Naive thymus-derived CD4-positive, alpha-beta T cell (primary cell): Measurements from ENCODE around the gene GALR2. TPM values are rescaled to one million over a fixed set of nuclear protein-coding genes. Genes with fewer than 3 reads are reported as not detected.
A peak's percentile ranks its signal among the peaks of the same experiment; 100 is the strongest.

Experiments
- ATAC-seq: fragments of 150-1000 bp; cut with Tn5 transposase; 2 replicates; pipeline ENCODE4 v1.10.0; 2021; ENCODE audit warnings: mild to moderate bottlenecking, moderate library complexity
- CTCF ChIA-PET: fragments of 350-600 bp; sonication (Branson Sonifier 250); formaldehyde crosslinking; loops from one replicate; lab custom pipeline; 2021; ENCODE audit warnings: antibody characterized with exemption; lab: Charles Lee
- POLR2A ChIA-PET: fragments of 350-600 bp; sonication (Branson Sonifier 250); formaldehyde crosslinking; loops from one replicate; lab custom pipeline; 2021; ENCODE audit warnings: antibody characterized with exemption, inconsistent platforms; lab: Charles Lee
- DNase-seq, 9 donors: peaks; one replicate each; pipeline versions ENCODE4 v3.0.0 to v3.0.0-alpha.2; 2020 to 2022; ENCODE audit warnings: mixed read lengths in 1 of 9
- H3K27ac ChIP-seq: one replicate; pipeline ENCODE4 v1.7.0; 2013; ENCODE audit warnings: mild to moderate bottlenecking, low read depth, low read length, moderate library complexity
- H3K27me3 ChIP-seq, 2 donors: one replicate each; pipeline ENCODE4 v1.7.0; 2013; ENCODE audit warnings: low read length in 2 of 2, mild to moderate bottlenecking in 2 of 2, moderate library complexity in 2 of 2; ENCODE audit not compliant: control insufficient read depth in 2 of 2, insufficient read depth in 2 of 2
- H3K36me3 ChIP-seq, 3 experiments: 1 replicate in 2 of 3; 2 replicates in 1 of 3; pipeline ENCODE4 v1.7.0; 2013; ENCODE audit warnings: low read length in 3 of 3, mild to moderate bottlenecking in 3 of 3, moderate library complexity in 1 of 3; ENCODE audit not compliant: insufficient read depth in 3 of 3, control insufficient read depth in 2 of 3
- H3K4me1 ChIP-seq, 2 donors: one replicate each; pipeline ENCODE4 v1.7.0; 2013; ENCODE audit warnings: low read length in 2 of 2, mild to moderate bottlenecking in 2 of 2, moderate library complexity in 1 of 2; ENCODE audit not compliant: control insufficient read depth in 2 of 2, insufficient read depth in 2 of 2
- H3K4me3 ChIP-seq: 2 replicates; pipeline ENCODE4 v1.7.0; 2013; ENCODE audit warnings: mild to moderate bottlenecking, low read length
- H3K9me3 ChIP-seq, 3 experiments: 1 replicate in 2 of 3; 2 replicates in 1 of 3; pipeline ENCODE4 v1.7.0; 2013; ENCODE audit warnings: low read length in 3 of 3; ENCODE audit not compliant: control insufficient read depth in 2 of 3
- H3K27ac Mint-ChIP-seq, 9 donors: one replicate each; pipeline ENCODE4 v1.8.0; 2020 to 2022; ENCODE audit warnings: mixed read lengths in 9 of 9, mild to moderate bottlenecking in 8 of 9, moderate library complexity in 5 of 9, inconsistent platforms in 2 of 9
- H3K27me3 Mint-ChIP-seq, 5 donors: one replicate each; pipeline ENCODE4 v1.8.0; 2021 to 2022; ENCODE audit warnings: mixed read lengths in 5 of 5, mild to moderate bottlenecking in 1 of 5
- H3K36me3 Mint-ChIP-seq, 5 donors: one replicate each; pipeline ENCODE4 v1.8.0; 2020 to 2022; ENCODE audit warnings: mixed read lengths in 5 of 5, mild to moderate bottlenecking in 3 of 5, inconsistent platforms in 1 of 5
- H3K4me1 Mint-ChIP-seq, 7 donors: one replicate each; pipeline ENCODE4 v1.8.0; 2020 to 2022; ENCODE audit warnings: mixed read lengths in 7 of 7, mild to moderate bottlenecking in 3 of 7, inconsistent platforms in 1 of 7
- H3K4me3 Mint-ChIP-seq, 10 donors: one replicate each; pipeline ENCODE4 v1.8.0; 2020 to 2022; ENCODE audit warnings: mild to moderate bottlenecking in 10 of 10, mixed read lengths in 10 of 10, moderate library complexity in 6 of 10, inconsistent platforms in 2 of 10
- H3K9me3 Mint-ChIP-seq, 11 donors: one replicate each; pipeline ENCODE4 v1.8.0; 2020 to 2022; ENCODE audit warnings: mixed read lengths in 11 of 11, mild to moderate bottlenecking in 4 of 11, inconsistent platforms in 1 of 11, moderate library complexity in 1 of 11
- intact Hi-C, 2 donors: fragments of 100-400 bp; cut with micrococcal nuclease; formaldehyde crosslinking; loops; one replicate each; pipeline ENCODE4 v1.15.1; 2023
- polyA plus RNA-seq, 2 donors: library from polyadenylated mRNA; unstranded; fragments of 300-500 nt; fragmentation: Illumina TruSeq; gene quantifications; one replicate each; pipeline ENCODE4 v1.2.3, GENCODE V29; 2021
- total RNA-seq, 6 experiments: library from RNA in 5 of 6; stranded (reverse) in 5 of 6; gene quantifications; 1 replicate in 5 of 6; 2 replicates in 1 of 6; pipeline ENCODE4 v1.2.3 and lab custom pipeline; 2021 to 2026

The GALR2 gene
- total and polyA plus RNA-seq, 7 experiments from 2014 or later: 0.13 to 1.2 (median 1.0) TPM; not detected in 4

GRCh38 chr17:76090517-76091129, 16.0 kb downstream of the GALR2 start:
- peaks cover 0 to 31% (median 6%) of the 10 kb centered on the region in 5 donors for H3K36me3 Mint-ChIP-seq
- ATAC-seq (no peak), DNase-seq (no peak)
- CTCF ChIA-PET: no interaction called here
- no peaks in the 10 kb centered on the region for H3K27me3 Mint-ChIP-seq
- no peaks in the 10 kb centered on the region for H3K4me1 ChIP-seq
- H3K9me3 ChIP-seq: no peaks in the 10 kb centered on the region
- peaks cover 0 to 3% (median 0%) of the 10 kb centered on the region in 11 donors for H3K9me3 Mint-ChIP-seq
- intact Hi-C loops: no loop called here
- H3K36me3 ChIP-seq: peaks cover 7 to 99% (median 25%) of the 10 kb centered on the region in 3 experiments
- peaks cover 0 to 11% (median 6%) of the 10 kb centered on the region in 7 donors for H3K4me1 Mint-ChIP-seq
- no peaks in the 10 kb centered on the region for H3K27me3 ChIP-seq
- no peak overlapping the region for H3K4me3 Mint-ChIP-seq
- no peak overlapping the region for H3K4me3 ChIP-seq
- POLR2A ChIA-PET: interaction anchor here (0.6 to 3.5 kb wide), 3 partner anchors 10 to 214 kb away, joined by 3 to 13 read pairs (median 4); partner anchors contain the start of gene EXOC7
- peak overlapping the region in 1 of 9 donors; percentile 88 for H3K27ac Mint-ChIP-seq
- no peak overlapping the region for H3K27ac ChIP-seq

DNA sequence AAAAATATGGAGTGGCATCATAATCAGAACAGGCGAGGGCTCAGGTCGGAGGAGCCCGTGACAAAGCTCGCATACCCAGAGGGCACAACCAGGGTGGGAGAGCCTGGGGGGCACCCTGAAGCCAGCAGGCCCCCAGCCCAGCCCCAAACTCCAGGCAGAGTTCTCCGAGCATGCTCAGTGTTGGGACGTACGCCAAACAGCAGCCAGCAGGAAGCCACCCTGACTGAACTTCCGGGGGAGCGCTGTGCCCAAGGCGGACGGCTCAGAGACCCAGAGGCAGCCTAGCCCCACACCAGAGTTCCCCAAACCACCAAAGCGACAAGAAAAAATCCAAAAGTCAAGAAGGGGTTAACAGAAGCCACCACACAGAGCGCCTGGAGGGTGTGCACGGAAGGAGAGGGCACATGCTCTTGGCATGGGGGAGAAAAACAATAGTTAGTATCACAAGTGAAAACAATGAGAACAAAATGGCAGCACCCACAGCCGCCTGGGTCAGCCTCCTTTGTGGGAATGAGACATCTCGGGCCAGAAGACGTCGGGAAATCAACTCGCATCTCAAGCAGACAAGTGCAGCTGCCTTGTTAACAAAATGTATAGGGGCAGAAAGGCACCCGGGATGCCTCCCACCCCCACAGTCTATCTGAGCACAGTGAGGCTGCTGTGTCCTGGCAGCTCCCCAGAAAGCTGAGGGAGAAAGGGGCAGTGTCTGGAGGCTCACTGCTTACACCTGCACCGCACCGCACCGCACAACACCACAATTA, 17.1 kb downstream of the GALR2 start:
- DNase-seq: peak in 3 of 9 donors; percentile 23 to 50 (median 39)
- H3K36me3 ChIP-seq: peaks cover 10 to 96% (median 26%) of the 10 kb centered on the region in 3 experiments
- H3K27ac Mint-ChIP-seq: peak overlapping the region; percentile 76 to 93 (median 90)
- intact Hi-C loops: no loop called here
- peak overlapping the region; percentile 50 for H3K27ac ChIP-seq
- peaks cover 3 to 35% (median 9%) of the 10 kb centered on the region in 5 donors for H3K36me3 Mint-ChIP-seq
- H3K9me3 Mint-ChIP-seq: peaks cover 0 to 3% (median 0%) of the 10 kb centered on the region in 11 donors
- H3K27me3 ChIP-seq: no peaks in the 10 kb centered on the region
- H3K4me3 ChIP-seq: no peak overlapping the region
- no peaks in the 10 kb centered on the region for H3K27me3 Mint-ChIP-seq
- H3K4me1 ChIP-seq: no peaks in the 10 kb centered on the region
- ATAC-seq: peak; percentile 71
- peak overlapping the region in 9 of 10 donors; percentile 35 to 75 (median 70) for H3K4me3 Mint-ChIP-seq
- POLR2A ChIA-PET: interaction anchor here (1.5 to 3.5 kb wide), 2 partner anchors 11 to 12 kb away, joined by 7 to 13 read pairs; partner anchors contain the start of gene EXOC7
- CTCF ChIA-PET: interaction anchor here (0.7 to 0.9 kb wide), 2 partner anchors 76 to 306 kb away, joined by 3 read pairs; no protein-coding TSS in a partner anchor
- H3K9me3 ChIP-seq: no peaks in the 10 kb centered on the region
- H3K4me1 Mint-ChIP-seq: peaks cover 0 to 11% (median 9%) of the 10 kb centered on the region in 7 donors

DNA sequence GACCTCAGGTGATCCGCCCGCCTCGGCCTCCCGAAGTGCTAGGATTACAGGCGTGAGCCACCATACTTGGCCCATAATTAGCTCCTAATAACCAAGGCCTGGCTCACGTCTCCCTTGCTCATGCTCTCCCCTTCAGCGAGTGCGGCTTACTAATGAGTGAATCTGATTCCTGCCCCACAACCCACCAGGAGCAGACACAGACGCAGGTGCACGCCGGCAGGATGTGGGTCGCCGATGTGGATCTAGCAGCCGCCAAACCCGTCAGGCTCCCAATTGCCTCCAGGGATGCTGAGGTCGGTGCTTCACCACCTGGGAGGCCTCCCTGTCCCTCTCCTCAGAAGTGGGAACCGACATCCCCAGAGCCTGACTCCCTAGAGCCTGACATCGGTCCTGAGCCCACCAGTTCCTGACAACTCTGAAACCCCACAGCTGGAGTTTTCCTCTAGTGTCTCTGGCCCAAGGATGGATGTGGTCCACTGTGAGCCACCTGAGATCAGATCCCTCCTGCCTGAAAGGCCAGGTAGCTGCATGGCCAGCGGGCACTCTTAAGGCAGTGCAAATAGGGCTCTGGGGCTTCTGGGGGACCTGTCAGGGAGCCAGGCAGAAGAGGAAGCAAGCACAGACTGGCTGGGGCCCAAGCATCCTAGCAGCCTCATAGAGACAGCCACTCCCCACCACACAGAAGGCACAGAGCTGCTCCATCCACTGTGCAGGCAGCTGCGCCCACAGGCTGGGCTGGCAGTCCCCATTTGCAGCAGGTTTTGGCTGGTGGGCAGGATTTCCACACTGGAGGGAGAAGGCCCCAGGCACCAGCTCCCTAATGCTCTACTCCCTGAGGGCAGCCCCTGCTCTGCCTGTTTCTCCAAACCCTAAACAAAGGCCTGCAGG, 18.2 kb downstream of the GALR2 start:
- DNase-seq (no peak), ATAC-seq (no peak)
- H3K36me3 Mint-ChIP-seq: peaks cover 3 to 41% (median 10%) of the 10 kb centered on the region in 5 donors
- CTCF ChIA-PET: interaction anchor here (0.7 kb wide), 1 partner anchor 77 kb away, joined by 3 read pairs; no protein-coding TSS in a partner anchor
- intact Hi-C loops: no loop called here
- H3K4me3 ChIP-seq: no peak overlapping the region
- H3K27ac ChIP-seq: no peak overlapping the region
- POLR2A ChIA-PET: interaction anchor here (1.5 kb wide), 1 partner anchor 10 kb away, joined by 7 read pairs; the partner anchor contains the start of gene EXOC7
- H3K27ac Mint-ChIP-seq: peak overlapping the region in 3 of 9 donors; percentile 46 to 60 (median 49)
- peaks cover 10 to 94% (median 26%) of the 10 kb centered on the region in 3 experiments for H3K36me3 ChIP-seq
- no peaks in the 10 kb centered on the region for H3K27me3 ChIP-seq
- no peaks in the 10 kb centered on the region for H3K4me1 ChIP-seq
- peaks cover 0 to 3% (median 0%) of the 10 kb centered on the region in 11 donors for H3K9me3 Mint-ChIP-seq
- no peaks in the 10 kb centered on the region for H3K27me3 Mint-ChIP-seq
- H3K4me3 Mint-ChIP-seq: peak overlapping the region in 1 of 10 donors; percentile 21
- H3K9me3 ChIP-seq: no peaks in the 10 kb centered on the region
- peaks cover 0 to 11% (median 9%) of the 10 kb centered on the region in 7 donors for H3K4me1 Mint-ChIP-seq

DNA sequence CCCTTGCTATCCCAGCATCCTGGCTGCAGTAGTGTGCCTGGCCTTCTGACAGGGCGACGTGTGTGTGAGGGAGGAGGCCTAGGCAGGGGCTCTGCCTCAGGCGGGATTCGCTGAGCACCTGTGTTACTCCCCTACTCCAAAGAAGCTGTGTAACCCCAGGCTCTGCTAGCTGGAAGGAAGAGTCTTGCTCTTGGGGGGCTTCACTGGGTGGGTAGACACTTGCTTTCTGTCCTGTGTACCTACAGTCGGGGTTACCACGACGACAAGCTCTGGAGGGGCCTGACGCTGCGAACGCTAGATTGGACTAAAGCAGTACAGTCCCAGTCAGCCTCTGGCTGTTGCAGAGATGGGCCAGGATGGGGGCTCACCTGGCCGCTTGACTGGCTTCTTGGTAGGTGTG, 19.5 kb downstream of the GALR2 start:
- H3K27me3 ChIP-seq: no peaks in the 10 kb centered on the region
- Mint-ChIP-seq H3K27me3 (no peaks in the 10 kb centered on the region), H3K36me3 (peaks cover 3 to 37% (median 12%) of the 10 kb centered on the region in 5 donors), H3K4me1 (peaks cover 0 to 11% (median 9%) of the 10 kb centered on the region in 7 donors), H3K9me3 (peaks cover 0 to 3% (median 0%) of the 10 kb centered on the region in 11 donors), H3K4me3 (no peak overlapping the region), H3K27ac (peak overlapping the region in 1 of 9 donors; percentile 24)
- no peak for DNase-seq
- H3K9me3 ChIP-seq: no peaks in the 10 kb centered on the region
- no peak overlapping the region for H3K4me3 ChIP-seq
- no peaks in the 10 kb centered on the region for H3K4me1 ChIP-seq
- H3K27ac ChIP-seq: no peak overlapping the region
- H3K36me3 ChIP-seq: peaks cover 7 to 90% (median 16%) of the 10 kb centered on the region in 3 experiments
- intact Hi-C loops: no loop called here
- ChIA-PET POLR2A (no interaction called here), CTCF (interaction anchor here (0.6 kb wide), 1 partner anchor 13 kb away, joined by 4 read pairs; no protein-coding TSS in a partner anchor)
- no peak for ATAC-seq

DNA sequence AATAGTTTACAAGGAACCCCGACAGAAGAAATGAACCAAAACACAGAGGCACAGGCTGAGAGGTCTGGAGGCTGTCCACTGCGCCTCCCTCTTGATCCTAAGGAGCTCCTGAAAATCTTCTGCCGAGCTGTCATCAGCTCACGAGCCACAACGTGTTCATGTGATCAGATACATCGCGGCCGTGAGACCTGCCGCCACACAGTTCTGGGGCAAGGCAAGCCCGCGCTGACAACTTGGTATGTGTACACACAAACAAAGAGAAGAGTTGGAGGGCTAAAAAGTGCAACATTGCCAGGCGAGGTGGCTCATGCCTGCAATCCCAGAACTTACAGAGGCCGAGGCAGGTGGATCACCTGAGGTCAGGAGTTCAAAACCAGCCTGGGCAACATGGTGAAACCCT, 21.4 kb downstream of the GALR2 start:
- H3K9me3 ChIP-seq: no peaks in the 10 kb centered on the region
- ChIA-PET CTCF (interaction anchor here (1.3 kb wide), 1 partner anchor 82 kb away, joined by 3 read pairs; no protein-coding TSS in a partner anchor), POLR2A (no interaction called here)
- Mint-ChIP-seq H3K4me3 (no peak overlapping the region), H3K9me3 (peaks cover 0 to 2% (median 0%) of the 10 kb centered on the region in 11 donors), H3K4me1 (peaks cover 0 to 21% (median 15%) of the 10 kb centered on the region in 7 donors), H3K27me3 (no peaks in the 10 kb centered on the region), H3K36me3 (peaks cover 3 to 42% (median 21%) of the 10 kb centered on the region in 5 donors), H3K27ac (peak overlapping the region in 1 of 9 donors; percentile 49)
- H3K27ac ChIP-seq: no peak overlapping the region
- DNase-seq: no peak
- intact Hi-C loops: no loop called here
- no peak overlapping the region for H3K4me3 ChIP-seq
- H3K36me3 ChIP-seq: peaks cover 6 to 84% (median 11%) of the 10 kb centered on the region in 3 experiments
- ATAC-seq: no peak
- H3K4me1 ChIP-seq: no peaks in the 10 kb centered on the region
- H3K27me3 ChIP-seq: no peaks in the 10 kb centered on the region
